GM19043 (cell line): ENCODE data around the gene PLXNB3.
"Not testable (repeated sequence)": the region's sequence is repeated elsewhere in the genome, so short reads cannot be mapped to it uniquely, and the experiment has no call there.

Experiments
- ATAC-seq: cut with Tn5 transposase; IDR thresholded peaks from one replicate; pipeline ENCODE4 v1.9.1; 2021; ENCODE audit warnings: low read depth; ENCODE audit not compliant: unreplicated experiment

The PLXNB3 gene

GRCh38 chrX:153763989-153764755 is at the start of gene PLXNB3:
Gene PLXNB3, plus strand, starts transcription at chrX:153764249. Its CDS starts 1,287 bp downstream, at chrX:153765536.
- no peak for ATAC-seq

GRCh38 chrX:153714256-153714655 is 49.8 kb upstream of the PLXNB3 start:
- ATAC-seq = no peak

DNA sequence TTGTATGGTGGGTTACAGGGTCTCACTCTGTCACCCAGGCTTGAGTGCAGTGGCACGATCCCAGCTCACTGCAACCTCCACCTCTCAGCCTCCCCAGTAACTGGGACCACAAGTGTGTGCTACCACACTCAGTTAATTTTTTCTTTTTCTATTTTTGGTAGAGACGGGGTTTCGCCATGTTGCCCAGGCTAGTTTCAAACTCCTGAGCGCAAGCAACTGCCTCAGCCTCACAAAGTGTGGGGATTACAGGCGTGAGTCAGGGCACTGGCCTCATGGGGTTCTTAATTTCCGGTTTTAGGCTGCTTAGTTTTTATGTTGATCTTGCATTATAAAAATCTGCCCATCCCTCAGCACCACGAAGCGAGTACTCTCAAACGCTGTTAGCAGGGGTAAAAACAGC is 46.6 kb upstream of the PLXNB3 start:
- no peak for ATAC-seq

DNA sequence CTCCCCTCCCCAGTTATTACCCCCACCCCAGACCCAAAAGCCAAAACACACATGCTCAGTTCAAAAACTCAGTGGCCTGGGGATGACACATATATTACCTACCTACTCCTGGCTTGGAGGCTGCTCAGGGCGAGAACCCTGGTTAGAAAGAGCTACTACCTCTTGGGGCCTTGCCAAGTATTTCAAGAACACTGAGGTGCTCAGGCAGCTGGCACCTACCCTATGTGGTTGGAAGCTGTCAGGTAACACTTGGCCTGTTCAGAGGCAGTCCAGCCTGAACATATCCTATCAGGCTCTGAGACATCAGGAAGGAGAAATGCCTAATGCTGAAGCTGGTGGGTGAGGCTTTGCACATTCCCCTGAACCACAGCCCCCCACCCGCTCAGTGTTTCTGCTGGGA is 44.8 kb upstream of the PLXNB3 start:
- ATAC-seq = no peak

DNA sequence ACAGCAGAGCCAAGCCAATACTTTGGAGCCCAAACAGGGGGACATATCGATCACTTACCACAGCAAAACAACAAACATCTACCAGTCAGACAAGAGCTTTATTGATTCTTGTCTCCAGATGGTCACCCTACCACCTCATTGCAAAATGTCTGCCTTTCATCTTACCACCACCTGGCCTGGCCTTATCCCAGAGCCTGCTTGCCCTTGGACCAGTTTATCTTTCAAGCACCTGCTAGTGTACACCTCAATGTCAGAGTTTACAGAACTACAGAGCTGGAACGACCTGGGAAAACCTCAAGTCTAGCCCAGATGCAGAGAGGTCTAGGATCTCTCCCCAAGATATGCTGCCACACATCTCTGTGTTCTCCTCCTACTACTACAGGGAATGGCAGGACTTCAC is 44.3 kb upstream of the PLXNB3 start:
- no peak for ATAC-seq

GRCh38 chrX:153722704-153723350 is 41.2 kb upstream of the PLXNB3 start:
- ATAC-seq = no peak

DNA sequence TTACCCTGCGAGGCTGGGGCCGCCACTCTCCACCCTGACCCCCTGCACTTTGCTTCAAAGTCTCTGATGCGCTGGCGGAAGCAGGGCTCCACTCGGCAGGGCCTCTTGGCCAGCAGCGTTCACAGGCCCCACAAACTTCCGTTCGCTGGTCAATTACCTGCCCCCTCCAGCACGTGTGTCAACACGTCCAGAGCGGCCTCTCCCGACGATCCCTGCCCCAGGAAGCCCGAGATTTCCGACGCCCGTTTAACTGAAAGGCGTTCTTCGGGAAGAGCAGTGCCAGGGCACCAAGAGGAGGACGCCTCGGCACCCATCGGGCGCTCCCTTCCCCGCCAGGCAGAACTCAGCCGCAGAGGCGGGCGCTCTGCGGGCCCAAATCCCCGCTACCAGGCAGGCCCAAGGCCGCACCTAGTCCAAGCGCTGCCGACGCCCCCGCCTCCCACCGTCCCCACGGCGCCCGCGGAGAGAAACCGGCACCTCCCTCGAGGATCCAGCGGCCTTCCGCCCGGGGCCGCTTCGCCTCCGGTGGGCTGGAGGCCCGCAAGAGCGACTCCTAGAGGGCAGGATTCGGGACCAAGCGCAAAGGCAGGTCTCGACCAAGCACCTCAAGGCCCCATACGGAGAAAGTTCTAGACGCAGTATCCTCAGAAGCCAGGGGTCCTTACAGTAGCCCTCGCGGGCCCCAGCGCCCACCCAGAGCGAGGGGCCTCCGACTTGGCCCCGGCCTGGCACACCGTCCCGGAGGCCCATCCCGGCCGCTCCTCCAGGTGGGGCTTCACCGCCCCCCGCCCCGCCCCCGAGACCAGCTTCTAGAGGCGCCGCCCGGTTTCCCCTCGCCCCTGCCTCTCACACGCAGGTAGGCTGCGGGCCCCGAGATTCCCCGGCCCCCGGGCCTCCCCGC is 40.4 kb upstream of the PLXNB3 start:
- peak; percentile 15 for ATAC-seq

DNA sequence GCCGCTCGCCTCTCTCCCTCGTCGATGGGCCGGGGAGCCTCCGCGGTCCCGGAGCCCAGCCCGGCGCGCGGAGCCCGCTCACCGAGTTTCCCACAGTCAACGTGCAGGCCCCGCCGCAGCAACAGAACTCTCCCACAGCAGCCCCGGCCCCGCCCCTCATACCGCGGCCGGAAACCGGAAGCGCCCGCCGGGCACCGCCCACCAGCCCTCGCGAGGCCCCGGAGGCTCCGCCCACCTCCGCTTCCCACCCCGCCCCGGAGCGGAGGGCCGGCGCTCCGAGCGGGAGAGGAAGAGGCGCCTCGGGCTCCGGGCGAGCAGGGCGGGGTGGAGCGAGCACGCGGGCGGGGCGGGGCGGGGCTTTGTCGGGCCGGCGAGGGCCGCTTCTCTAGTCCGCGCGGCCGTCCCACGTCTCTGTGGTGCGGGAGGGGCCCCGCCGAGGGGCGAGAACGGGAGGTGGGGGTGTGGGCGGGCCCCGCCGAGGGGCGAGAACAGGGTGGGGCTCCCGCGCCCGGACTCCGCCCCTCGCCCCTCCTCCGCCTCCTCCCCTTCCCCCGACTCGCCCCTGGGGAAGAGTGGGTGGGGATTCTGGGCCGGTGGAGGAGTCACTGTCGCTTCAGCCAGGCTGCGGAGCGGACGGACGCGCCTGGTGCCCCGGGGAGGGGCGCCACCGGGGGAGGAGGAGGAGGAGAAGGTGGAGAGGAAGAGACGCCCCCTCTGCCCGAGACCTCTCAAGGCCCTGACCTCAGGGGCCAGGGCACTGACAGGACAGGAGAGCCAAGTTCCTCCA is 39.6 kb upstream of the PLXNB3 start, which contains the start of the genes ABCD1 and BCAP31:
TSS of gene ABCD1 (plus strand) at position 605 of the 787 bp plus-strand sequence. CDS start 411 bp downstream, outside the sequence.
TSS of gene BCAP31 (minus strand) at position 136 of the 787 bp plus-strand sequence. CDS start 1,143 bp downstream, outside the sequence.
- peak; percentile 40 for ATAC-seq

- ATAC-seq = peak; percentile 2
Observed at GRCh38 chrX:153725039-153725831, 38.8 kb upstream of the PLXNB3 start.

- no peak for ATAC-seq
Observed at GRCh38 chrX:153725832-153726285, 38.2 kb upstream of the PLXNB3 start.

DNA sequence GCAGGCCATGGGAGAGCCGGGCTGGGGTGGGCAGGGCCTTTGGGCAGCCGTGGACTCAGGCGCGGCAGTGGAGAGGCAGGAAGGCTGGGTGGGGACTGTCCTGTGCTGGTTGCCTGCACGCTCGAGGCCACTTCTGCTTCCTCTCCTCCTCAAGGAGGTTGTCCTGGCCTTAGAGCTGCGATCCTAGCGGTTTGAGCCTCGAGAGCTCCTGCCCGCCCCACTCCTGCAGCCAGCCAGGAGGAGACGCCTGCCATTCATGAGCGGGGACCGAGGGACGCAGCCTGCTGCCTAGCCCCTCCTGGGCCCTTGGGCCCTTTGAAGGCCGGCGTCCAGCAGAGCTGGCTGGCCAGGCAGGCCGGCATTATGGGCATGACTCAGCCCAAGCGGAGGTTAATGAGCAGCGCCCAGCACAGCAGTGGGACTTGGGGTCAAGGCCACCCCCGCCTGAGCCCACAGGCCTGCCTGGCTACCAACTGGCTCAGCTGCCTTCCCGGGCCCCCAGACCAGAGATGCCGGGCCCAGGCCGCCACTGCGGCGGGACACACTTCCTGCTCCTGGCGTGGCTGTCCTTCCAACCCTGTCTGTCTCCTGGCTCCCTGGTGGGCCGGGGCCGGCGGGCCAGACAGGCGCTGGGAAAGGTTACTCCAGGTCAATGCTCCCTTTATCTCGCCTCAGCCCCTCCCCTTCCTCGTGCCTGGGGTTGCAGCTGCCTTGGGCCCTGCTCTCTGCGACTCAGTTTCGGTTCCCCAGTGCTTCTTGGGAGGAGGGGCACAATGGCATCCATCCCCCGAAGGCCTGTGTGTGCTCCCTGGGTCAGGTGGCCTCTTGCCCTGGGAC is 37.5 kb upstream of the PLXNB3 start:
- ATAC-seq = peak; percentile 48

GRCh38 chrX:153727123-153727931 is 36.7 kb upstream of the PLXNB3 start:
- ATAC-seq = no peak

GRCh38 chrX:153728095-153728494 is 36.0 kb upstream of the PLXNB3 start:
- no peak for ATAC-seq

GRCh38 chrX:153728951-153729631 is 35.0 kb upstream of the PLXNB3 start:
- no peak for ATAC-seq

DNA sequence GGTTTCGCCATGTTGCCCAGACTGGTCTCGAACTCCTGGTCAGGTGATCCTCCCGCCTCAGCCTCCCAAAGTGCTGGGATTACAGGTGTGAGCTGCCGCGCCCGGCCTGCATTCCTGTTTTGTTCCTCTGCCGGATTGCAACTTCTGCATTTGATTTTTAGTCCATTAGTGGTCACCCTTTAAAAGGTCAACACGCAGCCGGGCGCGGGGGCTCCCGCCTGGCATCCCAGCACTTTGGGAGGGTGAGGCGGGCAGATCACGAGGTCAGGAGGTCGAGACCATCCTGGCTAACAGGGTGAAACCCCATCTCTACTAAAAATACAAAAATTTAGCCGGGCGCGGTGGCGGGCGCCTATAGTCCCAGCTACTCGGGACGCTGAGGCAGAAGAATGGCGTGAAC is 33.9 kb upstream of the PLXNB3 start:
- not testable (repeated sequence) for ATAC-seq

DNA sequence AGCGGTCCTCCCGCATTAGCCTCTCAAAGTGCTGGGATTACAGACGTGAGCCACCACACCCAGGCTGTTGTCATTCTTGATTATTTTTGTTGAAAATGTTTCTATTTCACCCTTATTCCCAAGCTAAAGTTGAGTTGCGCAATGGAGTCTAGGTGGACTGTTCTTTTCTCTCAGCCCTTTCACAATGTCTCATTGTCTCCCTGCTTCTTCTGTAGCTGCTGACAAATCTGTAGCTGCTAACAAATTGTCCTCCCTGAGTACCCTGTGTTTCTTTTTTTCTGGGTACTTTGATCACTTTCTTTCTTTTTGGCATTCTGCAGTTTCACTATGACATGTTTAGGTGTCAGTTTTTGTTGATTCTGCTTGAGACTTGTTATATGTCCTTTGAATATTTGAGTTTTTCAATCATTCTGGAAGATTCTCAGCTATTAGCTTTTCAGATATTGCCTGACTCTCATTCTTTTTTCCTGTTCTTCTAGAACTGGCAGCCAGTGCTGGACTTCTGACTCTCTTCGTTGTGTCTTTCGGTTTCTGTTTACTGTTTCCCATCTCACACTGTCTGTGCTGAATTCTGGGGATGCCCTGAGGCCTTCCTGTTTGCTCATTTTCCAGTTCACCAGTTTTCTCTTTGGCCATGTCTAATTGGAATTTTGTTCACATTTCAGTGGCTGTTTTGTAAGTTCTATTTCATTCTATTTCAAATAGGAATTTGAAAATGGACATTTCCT is 32.8 kb upstream of the PLXNB3 start:
- no peak for ATAC-seq
